Activated CD8-positive, alpha-beta memory T cell treated with anti-CD3 and anti-CD28 coated beads, Interleukin-2, amount 50 U/mL, for 24 hours (primary cell): ENCODE results near the gene KRTAP10-1.
"Not testable (repeated sequence)": the region's sequence is repeated elsewhere in the genome, so short reads cannot be mapped to it uniquely, and the experiment has no call there.

Experiments
- DNase-seq: peaks from one replicate; pipeline ENCODE4 v3.0.0-alpha.2; 2020; ENCODE audit errors: extremely low read depth

Gene KRTAP10-1

DNA sequence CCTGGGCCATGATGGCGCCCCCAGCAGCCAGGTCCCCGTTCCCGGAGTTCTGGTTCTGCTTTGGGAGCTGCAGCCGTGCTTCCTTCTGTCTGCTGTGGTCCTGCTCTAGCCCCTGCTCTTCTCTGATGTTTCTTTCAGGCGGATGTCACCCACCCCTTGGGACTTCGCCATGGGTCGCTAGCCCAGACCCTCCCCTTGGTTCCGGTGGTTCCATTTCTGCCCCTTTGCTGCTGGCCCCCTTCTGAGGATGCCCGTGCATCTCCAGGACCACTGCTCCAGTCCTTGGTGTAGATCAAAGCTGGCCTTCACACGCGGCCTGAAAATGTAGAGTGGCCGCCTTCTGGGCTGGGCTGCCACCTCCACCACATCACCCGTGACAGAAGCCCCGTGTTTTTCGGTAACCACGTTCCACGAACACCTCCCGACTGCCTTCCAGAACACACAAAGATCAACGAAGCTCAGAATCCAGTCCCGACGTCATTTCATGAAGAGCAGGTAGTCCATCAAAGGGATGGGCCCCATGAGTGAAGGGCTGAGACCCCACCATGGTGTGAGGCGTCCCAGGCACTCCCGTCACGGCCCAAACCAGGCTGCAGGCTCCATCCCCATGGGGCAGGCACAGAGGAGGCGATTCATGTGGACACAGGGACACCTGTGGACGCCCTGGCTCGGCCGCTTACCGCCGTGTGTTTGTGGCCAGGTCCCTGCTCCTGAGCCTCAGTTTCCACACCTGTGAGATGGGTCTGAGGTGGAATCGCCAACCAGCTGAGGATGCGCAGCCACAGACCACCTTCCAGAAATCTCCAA lies 24.4 kb downstream of the KRTAP10-1 start:
- no peak for DNase-seq

DNA sequence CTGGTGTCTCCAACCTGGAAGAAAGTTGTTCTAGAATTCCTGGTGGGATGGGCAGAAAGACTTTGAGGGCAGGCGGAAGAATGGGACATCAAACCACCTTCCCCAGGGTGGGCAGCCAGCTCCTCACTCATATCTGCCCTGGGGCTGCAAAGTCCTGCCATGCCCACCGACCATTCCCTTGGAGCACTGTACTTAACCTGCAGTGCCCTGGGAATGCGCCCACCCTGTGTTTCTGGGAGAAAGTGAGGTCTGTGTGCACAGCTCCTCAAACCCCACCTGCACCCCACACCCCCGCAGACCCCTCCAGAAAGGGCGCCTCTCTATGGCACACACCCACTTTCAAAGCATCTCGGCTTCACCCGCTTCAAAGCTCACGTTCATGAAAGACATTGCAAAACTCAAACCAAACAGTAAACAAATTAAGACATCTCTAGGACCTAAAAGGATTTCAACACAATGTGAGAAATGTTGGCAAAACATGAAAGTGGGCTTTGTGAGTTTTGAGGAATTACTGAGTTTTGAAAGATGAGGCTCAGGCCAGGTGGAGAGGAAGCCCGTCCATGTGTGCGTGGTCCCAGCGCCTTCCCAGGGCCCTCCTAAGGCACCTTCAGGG lies 25.1 kb downstream of the KRTAP10-1 start:
- DNase-seq: no peak

DNA sequence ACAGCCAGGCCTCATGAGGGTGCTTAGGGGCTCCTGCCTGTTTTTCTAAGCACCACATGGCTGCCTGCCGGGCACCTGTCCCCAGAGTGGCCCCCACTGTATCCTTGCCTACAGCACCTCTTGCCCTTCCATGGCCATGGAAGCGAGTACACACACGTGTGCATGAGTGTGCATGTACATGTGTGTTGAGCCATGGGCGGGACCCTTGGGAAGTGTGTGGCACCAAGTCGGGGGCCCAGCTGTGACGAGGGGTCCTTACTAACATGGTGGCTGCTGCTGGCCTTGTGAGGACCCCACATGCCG lies 25.8 kb downstream of the KRTAP10-1 start:
- DNase-seq: no peak

DNA sequence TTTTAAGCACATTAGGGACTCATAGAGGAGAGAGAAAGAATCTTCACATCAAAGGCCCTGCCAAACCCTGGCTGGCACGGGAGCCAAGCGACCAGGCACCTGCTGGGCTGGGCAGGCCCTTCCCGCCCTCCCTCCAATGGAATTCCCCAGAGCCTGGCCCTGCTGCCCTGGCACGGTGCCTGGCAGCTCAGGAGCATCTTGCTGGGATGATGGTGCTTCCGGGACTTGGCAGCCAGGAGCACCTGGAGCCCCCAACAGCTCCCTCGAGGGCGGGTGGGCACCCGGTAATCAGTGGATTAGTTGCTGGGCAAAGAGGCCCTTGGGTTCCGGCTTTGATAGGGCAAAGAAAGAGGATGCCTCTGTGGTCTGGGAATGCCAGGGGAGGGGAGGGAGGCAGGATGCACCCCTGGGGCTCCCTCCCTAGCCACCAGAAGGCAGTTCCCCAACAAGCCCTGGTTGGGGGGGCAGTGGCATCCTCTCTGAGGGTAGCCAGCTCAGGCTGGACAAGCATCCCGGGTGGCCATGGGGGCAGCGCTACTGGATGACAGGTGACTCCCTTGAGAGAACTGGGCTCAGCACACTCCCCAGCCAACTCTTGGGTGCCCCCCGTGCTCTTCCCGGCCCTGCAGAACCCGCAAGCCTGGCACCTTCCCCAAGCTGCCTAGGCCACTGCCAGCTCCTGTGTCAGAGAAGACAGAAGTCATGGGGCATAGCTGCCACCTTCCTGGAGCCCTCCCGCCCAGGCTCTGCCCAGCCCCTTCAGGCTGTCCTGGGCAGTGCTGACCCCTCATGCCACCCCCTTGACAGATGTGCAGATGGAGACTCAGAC lies 26.4 kb downstream of the KRTAP10-1 start:
- DNase-seq: no peak

DNA sequence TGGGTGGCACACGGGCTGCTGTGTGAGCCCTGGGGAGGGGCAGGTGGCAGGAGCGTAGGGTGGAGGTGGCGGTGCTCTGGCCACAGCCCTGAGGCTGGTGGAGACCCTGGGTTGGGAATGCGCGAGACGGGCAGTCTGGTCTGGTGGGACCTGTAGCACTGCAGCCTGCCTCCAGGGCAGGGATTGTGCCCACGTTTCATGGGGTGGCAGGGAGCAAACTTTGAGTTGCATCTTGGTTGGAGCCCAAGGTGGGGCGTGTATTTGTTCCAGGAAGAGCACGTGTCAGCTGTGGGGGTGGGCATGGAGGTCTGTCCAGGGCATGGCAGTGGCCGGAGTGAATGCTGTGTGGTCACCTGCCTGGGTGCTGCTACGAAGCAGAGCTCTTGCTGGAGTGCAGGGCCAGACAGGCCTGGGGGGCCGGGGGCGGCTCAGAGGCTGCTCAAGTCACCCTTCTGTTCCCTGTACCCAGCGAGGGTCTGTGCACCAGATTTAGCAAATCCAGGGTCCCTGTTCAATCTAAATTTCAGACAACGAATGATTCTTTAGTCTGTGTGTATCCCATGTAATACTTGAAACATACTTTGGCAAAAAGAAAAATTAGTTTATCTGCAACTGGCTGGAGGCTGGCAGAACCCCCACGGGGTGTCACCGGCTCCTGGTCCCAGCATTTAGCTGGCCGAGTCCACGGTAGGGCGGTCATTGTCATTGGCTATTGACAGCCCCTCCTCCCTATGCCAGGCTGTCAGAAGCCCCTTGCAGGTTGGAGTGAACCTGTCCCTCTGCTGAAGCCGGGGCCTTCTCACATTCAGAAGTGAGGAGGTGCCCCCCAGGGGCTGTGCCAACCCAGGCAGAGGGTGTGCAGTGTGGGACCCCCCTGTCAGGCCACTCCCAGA lies 27.3 kb downstream of the KRTAP10-1 start:
- DNase-seq: no peak

DNA sequence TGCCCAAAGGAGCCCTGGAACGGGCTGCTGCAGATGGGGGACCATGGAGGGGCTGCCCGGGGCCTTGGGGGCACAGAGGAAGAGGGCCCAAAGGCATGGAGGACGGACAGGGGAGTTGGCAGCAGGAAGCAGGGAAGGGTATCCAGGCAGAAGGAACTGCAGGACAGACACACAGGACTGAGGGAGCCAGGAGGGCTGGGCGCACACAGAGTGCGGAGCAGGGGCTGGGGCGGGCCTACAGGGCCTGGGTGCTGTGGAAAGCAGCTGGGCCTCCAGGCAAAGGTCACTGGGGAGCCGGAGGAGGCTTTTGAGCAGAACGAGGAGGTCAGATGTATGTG lies 28.1 kb downstream of the KRTAP10-1 start:
- no peak for DNase-seq

DNA sequence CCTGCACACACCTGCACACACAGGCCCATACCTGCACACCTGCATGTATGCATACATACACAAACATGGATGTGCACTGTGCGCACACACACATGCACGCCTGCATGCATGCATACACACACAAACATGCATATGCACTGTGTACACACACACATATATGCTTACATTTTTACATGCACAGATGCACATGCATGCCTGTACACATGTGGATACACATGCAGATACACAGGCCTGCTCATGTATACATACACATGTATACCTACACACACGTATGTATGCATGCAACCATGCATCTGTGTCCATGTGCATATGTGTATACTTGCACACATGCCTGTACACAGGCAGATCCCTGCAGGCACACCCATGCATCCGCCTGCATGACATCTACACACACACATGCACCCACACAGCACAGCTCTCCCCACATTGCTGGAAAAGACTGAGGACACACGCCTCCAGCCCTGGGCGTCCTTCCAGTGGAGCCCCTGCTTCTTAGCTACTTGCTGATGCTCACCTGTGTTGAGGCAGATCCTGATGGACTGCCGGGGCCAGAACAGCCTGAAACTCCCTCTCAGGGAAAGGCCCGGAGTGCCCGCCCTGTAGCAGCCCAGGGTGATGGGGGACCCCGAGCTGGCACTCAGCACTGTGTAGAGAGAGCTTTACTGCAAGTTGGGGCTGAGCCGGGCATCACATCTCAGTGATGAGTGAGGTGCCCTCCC lies 28.6 kb downstream of the KRTAP10-1 start:
- DNase-seq: no peak

DNA sequence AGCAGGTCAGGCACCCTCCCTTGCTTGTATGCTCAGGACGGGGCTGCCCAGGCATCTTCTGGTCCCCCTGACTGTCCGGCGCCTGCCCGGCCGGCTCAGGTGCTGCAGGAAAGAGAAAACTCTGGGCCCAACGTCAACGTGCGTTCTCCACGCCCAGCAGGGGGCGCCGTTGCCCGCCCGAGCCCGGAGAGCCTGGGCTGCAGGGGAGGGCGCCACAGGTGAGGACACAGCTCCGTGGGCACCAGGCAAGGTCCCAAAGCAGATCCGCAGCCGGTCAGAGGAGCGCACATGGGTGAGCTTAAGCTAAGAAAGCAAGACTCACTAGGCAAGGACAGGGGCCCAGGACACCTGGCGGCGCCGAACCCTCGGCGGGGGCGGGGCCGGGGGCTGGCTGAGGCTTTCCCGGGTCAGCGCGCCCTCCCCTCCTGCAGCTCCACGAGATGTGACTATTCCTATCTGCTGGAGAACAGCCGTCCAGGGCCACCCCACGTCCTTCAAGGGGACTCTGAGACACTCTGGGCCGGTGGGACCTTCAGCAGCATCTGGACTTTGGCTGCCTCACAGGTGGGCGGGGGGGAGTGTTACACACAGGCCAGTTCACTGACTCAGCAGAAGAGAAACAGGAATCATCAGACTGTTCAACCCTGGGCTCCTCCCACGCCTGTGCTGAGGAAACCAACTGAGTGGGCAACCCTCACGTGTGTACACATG lies 29.3 kb downstream of the KRTAP10-1 start:
- peak; percentile 25 for DNase-seq

DNA sequence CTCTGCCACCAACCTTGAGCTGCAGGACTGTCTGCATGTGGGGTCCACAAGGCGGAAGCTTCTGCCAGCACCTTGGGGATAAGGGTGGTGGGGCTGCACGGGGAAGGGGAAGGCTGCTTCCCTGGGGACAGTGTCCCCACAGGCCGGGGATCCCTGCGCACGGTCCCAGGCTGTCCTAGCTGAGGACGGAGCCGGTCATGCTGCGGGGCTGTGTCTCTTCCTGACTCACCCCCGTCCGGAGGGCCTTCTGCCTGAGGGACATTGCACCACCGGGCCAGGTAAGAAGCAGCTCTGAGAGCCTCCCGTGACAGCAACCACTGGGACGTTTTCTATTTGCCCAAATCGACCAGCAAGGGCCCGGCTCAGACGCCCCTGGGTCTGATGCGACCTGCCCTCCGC lies 29.9 kb downstream of the KRTAP10-1 start:
- no peak for DNase-seq

DNA sequence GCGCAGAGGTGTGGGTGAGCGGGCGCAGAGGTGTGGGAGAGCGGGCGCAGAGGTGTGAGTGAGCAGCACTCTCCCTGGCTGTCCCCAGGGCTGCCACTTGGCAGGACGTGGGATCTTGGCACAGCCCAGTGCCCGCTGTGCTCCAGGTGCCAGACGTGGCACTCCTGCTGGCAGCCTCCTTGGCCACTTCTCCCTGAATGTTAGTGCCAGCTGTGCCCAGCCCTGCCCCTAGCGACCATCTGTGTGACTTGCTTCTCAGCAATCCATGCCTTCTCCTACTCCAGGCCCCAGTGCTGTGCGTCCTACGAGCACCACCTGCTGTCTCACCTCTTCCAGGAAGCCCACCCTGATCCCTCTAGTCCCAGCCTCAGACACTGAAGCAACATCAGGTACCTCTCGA lies 30.5 kb downstream of the KRTAP10-1 start:
- DNase-seq: no peak

DNA sequence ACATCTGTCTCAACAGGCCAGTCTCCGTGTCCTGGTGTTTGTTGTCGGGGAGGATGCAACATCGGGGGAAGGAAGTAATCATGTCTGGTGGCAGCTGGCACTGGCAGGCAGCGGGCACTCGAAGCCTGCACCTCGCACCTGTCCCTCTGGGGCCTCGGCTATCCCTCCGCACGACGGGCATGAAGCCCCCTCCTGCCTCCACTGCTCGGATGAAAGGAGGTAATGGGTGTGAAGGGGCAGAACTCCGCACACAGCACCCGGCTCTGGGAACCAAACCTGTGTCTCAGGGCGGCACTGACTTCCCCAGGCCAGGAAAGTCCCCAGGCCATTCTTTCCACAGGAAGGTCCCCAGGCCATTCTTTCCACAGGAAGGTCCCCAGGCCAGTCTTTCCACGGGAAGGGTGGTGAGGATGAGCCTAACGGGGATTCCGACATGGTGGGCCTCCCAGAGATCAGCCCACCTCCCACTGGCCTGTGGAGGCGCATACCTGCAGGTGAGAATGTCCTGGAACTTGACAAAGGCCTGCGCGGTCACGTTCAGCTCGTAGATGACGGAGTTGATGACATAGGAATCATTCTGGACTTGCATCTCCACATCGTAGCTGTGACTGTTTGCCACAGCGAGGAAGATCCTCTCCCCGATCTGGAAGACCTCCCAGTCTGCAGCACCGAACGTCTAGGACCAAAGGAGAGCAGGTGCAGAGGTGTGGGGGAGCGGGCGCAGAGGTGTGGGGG lies 31.1 kb downstream of the KRTAP10-1 start:
- DNase-seq: no peak

DNA sequence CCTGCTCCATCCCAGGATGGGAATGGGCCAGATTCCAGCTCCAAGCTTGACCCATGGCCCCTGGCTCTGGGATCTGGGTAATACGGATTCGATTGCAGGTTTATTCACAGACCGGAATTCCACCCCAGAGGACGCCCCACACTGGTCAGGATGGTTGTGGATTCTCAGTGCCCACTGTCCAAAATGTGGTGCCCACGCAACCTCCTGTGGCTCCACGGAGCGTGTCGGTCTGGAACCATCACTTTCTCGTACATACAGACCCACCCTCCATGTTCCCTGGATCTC lies 31.6 kb downstream of the KRTAP10-1 start:
- DNase-seq: no peak

DNA sequence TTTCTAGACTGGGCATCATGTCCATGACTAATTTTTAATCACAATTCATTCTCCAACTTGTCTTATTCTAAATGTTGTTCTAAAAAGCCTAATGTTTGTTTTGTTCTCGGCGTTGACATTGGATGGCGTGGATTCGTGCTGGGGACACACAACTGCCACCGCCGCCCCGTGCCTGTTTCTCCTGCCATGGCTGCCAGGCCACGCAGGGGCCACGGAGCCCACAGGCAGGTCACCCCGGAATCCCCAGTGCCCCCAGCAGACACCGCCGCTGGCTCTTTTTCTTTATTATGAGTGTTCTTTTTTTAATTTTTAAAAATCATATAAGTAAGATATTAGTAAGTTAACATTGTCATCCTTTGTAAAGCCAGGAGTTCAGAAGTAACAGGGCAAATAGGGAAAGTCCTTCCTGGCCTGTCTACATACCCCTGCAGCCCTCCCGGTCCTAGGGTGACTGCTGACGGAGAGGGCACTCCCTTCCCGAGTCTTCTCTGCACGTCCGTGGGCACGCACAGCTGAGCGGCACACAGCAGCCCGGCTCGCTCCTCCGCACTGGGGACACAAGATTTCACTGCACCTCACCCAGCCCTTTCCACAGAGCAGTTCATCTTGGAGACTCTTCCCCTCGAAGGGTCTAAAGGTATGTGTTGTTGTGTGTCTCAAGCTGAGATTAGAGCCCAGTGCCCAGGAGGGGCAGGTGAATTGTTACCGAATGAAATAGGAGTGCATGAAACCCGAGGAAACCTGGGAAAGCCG lies 32.1 kb downstream of the KRTAP10-1 start:
- no peak for DNase-seq

DNA sequence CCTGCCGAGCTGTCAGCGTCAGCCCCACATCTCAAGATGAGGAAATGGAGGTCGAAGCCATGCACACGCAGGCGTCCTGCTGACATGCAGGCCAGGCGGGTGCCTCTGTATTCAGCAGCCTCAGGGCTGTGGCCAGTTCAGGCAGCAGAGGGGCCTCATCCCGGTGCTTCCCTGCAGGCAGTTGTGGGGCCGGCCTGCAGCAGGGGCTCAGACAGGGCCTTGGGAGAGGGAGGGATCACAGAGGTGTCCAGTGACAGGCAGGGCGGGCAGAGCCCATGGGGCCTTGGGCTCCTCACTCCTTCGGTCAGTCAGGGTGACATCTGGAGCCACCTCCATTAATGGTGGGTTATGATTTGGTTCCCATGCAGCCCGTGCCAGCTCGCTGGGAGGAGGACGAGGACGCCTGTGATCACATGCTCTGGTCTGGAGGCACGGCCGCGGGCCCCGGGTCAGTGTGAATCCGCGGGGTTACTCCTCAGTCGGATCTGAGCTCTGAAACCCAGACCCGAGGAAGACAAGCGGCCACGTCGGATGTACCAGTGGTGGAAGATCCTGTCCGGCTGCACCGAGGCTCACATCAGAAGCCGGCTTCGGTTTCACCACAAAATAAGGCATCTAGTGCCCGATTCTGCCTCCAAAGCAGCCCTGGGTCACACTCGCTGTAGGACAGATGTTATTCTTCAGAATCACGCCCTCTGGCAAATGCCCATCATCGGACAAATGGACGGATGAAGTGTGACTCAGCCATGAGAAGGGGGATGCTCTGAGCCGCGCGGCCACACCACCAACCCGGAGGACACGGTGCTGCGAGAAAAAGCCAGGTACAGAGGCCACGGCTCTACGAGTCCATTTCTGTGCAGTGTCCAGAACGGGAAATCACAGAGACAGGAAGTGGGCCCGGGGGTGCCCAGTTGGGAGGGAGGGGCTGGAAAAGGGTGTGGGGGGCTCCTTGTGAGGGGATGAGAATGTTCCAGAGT lies 33.4 kb downstream of the KRTAP10-1 start:
- no peak for DNase-seq

DNA sequence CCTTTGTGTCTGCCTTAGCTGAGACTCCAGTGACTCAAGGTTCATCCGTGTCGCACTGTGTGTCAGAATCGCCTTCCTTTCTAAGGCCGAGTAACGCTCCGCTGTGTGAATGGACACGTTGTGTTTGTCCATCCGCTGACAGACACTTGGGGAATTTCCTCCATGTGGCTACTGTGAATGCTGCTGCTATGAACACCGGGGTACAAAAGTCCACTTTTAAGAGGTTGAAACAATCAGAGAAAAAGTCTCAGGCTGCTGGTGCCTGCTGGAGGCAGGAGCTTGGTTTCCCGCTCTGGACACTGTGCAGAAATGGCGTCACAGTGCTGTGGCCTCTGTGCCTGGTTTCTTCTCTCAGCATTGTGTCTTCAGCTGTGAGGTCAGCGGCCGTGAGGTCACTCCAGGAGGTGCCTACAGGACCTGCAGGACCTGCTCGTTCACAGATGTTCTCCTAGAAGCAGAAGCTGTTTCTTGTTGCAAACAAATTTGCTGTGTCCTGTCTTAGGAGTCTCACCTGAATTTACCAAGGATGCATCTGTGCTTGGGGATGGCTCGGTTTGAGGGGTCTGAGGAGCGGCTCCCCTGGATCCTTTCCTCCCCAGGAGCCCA lies 34.2 kb downstream of the KRTAP10-1 start:
- DNase-seq: no peak

DNA sequence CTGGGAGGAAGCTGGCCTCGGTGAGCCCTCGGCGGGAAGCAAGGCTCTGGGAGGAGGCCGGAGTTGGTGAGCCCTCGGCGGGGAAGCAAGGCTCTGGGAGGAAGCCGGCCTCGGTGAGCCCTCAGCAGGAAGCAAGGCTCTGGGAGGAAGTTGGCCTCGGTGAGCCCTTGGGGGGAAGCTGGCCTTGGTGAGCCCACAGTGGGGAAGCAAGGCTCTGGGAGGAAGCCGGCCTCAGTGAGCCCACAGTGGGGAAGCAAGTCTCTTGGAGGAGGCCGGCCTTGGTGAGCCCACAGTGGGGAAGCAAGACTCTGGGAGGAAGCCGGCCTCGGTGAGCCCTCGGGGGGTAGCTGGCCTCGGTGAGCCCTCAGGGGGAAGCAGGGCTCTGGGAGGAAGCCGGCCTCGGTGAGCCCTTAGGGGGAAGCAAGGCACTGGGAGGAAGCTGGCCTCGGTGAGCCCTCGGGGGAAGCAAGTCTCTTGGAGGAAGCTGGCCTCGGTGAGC lies 36.0 kb downstream of the KRTAP10-1 start:
- DNase-seq: no peak

DNA sequence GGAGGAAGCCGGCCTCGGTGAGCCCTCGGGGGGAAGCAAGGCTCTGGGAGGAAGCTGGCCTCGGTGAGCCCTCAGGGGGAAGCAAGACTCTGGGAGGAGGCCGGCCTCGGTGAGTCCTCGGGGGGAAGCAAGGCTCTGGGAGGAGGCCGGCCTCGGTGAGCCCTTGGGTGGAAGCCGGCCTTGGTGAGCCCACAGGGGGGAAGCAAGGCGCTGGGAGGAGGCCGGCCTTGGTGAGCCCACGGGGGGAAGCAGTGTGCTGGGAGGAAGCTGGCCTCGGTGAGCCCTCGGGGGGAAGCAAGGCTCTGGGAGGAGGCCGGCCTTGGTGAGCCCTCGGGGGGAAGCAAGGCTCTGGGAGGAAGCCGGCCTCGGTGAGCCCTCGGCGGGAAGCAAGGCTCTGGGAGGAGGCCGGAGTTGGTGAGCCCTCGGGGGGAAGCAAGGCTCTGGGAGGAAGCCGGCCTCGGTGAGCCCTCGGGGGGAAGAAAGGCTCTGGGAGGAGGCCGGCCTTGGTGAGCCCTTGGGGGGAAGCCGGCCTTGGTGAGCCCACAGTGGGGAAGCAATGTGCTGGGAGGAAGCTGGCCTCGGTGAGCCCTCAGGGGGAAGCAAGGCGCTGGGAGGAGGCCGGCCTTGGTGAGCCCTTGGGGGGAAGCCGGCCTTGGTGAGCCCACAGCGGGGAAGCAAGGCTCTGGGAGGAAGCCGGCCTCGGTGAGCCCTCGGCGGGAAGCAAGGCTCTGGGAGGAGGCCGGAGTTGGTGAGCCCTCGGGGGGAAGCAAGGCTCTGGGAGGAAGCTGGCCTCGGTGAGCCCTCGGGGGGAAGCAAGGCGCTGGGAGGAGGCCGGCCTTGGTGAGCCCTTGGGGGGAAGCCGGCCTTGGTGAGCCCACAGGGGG lies 36.7 kb downstream of the KRTAP10-1 start:
- not testable (repeated sequence) for DNase-seq
